HL-60 (cell line): ENCODE data around the gene LRMDA.

Experiments
- DNase-seq, 2 experiments: peaks; one replicate each; pipeline ENCODE4 v3.0.0-alpha.2; 2010 to 2020; ENCODE audit warnings: low read depth in 1 of 2, low spot score in 1 of 2
- H3K27ac ChIP-seq: fragments of 250-450 bp; sonication (Bioruptor Pico); replicated peaks from 2 replicates; pipeline ENCODE4 v1.5.1; 2020; ENCODE audit warnings: mild to moderate bottlenecking, moderate library complexity
- H3K27me3 ChIP-seq: fragments of 250-450 bp; sonication (Bioruptor Pico); 2 replicates; pipeline ENCODE4 v1.5.1; 2021; ENCODE audit warnings: mild to moderate bottlenecking, moderate library complexity; ENCODE audit not compliant: insufficient read depth, poor library complexity, severe bottlenecking
- H3K4me3 ChIP-seq: replicated peaks from 2 replicates; pipeline ENCODE4 v1.5.1; 2011; ENCODE audit warnings: mild to moderate bottlenecking, control low read depth, low read length; ENCODE audit not compliant: insufficient read depth
- GABPA ChIP-seq: IDR thresholded peaks from 2 replicates; pipeline ENCODE4 v1.6.1; 2012; ENCODE audit warnings: low read depth
- POLR2AphosphoS5 ChIP-seq: IDR thresholded peaks from 2 replicates; pipeline ENCODE4 v1.6.1; 2012; ENCODE audit warnings: low read depth
- REST ChIP-seq: IDR thresholded peaks from 2 replicates; pipeline ENCODE4 v1.6.1; 2012; ENCODE audit warnings: low read depth; ENCODE audit not compliant: insufficient replicate concordance
- SPI1 ChIP-seq: IDR thresholded peaks from 2 replicates; pipeline ENCODE4 v1.6.1; 2012; ENCODE audit warnings: low read depth, mild to moderate bottlenecking, borderline replicate concordance
- TF ChIP-seq, protein P1 (sequence below): IDR thresholded peaks from one replicate; pipeline ENCODE4 v1.5.1; 2011; ENCODE audit warnings: low read length, control low read depth, inconsistent platforms; ENCODE audit not compliant: insufficient read depth

Gene LRMDA

GRCh38 chr10:76188216-76188615, 756.8 kb downstream of the LRMDA start:
- no peak for DNase-seq
- no peak for TF ChIP-seq REST
- TF ChIP-seq SPI1: no peak
- TF ChIP-seq GABPA: no peak
- TF ChIP-seq, protein P1, sequence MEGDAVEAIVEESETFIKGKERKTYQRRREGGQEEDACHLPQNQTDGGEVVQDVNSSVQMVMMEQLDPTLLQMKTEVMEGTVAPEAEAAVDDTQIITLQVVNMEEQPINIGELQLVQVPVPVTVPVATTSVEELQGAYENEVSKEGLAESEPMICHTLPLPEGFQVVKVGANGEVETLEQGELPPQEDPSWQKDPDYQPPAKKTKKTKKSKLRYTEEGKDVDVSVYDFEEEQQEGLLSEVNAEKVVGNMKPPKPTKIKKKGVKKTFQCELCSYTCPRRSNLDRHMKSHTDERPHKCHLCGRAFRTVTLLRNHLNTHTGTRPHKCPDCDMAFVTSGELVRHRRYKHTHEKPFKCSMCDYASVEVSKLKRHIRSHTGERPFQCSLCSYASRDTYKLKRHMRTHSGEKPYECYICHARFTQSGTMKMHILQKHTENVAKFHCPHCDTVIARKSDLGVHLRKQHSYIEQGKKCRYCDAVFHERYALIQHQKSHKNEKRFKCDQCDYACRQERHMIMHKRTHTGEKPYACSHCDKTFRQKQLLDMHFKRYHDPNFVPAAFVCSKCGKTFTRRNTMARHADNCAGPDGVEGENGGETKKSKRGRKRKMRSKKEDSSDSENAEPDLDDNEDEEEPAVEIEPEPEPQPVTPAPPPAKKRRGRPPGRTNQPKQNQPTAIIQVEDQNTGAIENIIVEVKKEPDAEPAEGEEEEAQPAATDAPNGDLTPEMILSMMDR: no peak
- TF ChIP-seq POLR2AphosphoS5: no peak
- Histone ChIP-seq H3K27ac (no peak overlapping the region), H3K27me3 (no peaks in the 10 kb centered on the region), H3K4me3 (no peak overlapping the region)

- no peaks in the 10 kb centered on the region for H3K27me3 ChIP-seq
- TF ChIP-seq POLR2AphosphoS5 (no peak), REST (no peak), GABPA (no peak), SPI1 (no peak)
- TF ChIP-seq, protein P1: no peak
- no peak overlapping the region for H3K27ac ChIP-seq
- DNase-seq: no peak
- no peak overlapping the region for H3K4me3 ChIP-seq
Observed at GRCh38 chr10:76190634-76191270, 759.3 kb downstream of the LRMDA start.

GRCh38 chr10:76191336-76191735, 759.9 kb downstream of the LRMDA start:
- TF ChIP-seq POLR2AphosphoS5 (no peak), SPI1 (no peak), REST (no peak), GABPA (no peak)
- TF ChIP-seq, protein P1: no peak
- no peak overlapping the region for H3K4me3 ChIP-seq
- H3K27ac ChIP-seq: no peak overlapping the region
- no peaks in the 10 kb centered on the region for H3K27me3 ChIP-seq
- DNase-seq: no peak
